DMS53 (cell line): Measurements from ENCODE around the gene LTBP1.

Experiments used
- DNase-seq: peaks from one replicate; lab custom pipeline; 2025; lab: John Stamatoyannopoulos, UW

LTBP1 gene

GRCh38 chr2:33204945-33205344 is 258.2 kb downstream of the LTBP1 start:
- no peak for DNase-seq

- DNase-seq, result no peak
Observed at GRCh38 chr2:33205693-33206434, 259.1 kb downstream of the LTBP1 start.

DNA sequence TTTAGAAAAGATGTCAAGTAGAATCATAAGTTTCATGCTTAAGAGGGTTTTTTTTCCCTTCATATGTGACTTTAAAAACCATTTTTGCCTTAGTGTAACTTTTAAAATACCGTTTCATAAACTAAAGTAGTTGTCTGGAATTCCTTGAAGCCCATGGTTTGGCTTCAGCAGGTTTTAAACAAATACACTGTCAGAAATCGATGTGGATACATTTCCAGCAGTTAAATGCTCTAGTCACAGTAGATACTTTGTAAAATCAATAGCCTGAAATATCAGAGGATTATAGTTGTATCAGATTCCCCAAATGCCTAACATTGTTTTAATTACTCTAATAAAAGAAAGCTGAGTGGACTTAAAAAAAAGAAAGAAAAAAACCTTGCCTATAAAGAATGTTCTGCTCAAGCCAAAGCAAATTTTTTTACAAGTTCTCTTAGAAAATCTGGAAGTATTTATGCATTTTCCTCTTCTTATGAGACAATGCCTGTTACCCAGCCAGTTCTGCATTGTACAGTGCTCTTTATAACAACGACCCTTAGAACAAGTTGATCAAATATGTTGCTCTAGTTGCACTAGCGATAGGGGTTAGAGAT is 260.5 kb downstream of the LTBP1 start:
- DNase-seq, result no peak

- peak; percentile 22 for DNase-seq
Observed at GRCh38 chr2:33208400-33208799, 261.6 kb downstream of the LTBP1 start.

DNA sequence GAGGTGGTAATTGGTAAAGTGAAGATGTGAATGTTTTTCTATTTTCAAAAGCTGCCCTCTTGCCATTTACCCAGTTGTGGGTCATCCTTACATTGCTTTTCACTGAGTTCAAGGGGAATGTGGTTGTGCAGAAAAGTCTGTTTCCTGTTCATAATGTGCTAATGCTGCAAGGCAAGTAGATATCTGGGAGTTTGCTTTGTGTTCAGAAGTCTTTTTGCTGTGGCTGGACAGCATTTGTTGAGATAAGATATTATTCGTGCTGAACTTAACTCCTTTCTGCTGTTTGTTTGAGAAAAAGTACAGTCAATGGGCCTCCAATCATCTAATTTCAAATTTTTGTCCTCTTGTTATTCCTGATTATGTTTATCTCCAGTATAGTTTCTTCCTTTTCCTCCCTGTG is 263.2 kb downstream of the LTBP1 start:
- no peak for DNase-seq

GRCh38 chr2:33210626-33211025 is 263.9 kb downstream of the LTBP1 start:
- peak; percentile 3 for DNase-seq

DNA sequence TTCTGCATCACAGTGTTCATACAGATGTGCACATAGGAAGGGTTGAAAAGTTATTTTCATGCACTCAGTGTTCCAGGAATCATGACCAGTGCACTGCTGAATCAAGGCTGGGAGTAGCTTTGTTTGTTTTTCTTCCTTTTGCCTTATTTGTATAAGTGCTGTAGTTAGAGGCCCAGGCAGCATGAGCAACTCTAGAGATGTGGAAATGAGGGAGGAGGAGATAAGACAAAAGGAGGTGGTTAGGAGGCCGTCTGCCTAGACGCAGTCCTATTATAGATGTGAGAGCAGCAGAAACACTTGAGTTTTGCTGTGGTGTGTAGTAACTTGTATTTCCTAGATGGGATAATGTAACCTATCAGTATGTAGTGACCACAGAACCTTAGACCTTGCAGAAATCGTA is 265.4 kb downstream of the LTBP1 start:
- DNase-seq, result peak; percentile 41

- DNase-seq, result no peak
Observed at GRCh38 chr2:33213244-33213643, 266.5 kb downstream of the LTBP1 start.

GRCh38 chr2:33213648-33214047 is 266.9 kb downstream of the LTBP1 start:
- DNase-seq, result no peak

GRCh38 chr2:33214436-33214835 is 267.7 kb downstream of the LTBP1 start:
- no peak for DNase-seq

DNA sequence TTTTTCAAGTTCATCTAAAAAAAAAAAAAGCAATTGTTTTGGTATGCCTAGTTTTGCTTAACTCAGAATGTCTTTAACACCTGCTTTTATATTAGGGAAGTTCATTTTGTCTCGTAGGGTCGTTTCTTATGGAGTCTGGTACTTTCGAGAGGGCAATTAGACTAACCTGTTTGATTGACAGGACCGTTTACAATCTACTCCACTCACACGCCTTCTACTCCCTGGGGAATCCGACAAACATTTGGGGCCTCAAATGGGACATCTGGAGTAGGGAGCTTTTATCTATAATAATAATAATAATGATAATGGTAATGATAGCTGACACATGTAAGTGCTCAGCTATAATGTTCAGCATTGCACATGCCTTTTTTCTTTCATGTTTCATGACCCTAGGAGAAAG is 268.1 kb downstream of the LTBP1 start:
- no peak for DNase-seq

- DNase-seq, result peak; percentile 20
Observed at GRCh38 chr2:33215299-33215698, 268.5 kb downstream of the LTBP1 start.

DNA sequence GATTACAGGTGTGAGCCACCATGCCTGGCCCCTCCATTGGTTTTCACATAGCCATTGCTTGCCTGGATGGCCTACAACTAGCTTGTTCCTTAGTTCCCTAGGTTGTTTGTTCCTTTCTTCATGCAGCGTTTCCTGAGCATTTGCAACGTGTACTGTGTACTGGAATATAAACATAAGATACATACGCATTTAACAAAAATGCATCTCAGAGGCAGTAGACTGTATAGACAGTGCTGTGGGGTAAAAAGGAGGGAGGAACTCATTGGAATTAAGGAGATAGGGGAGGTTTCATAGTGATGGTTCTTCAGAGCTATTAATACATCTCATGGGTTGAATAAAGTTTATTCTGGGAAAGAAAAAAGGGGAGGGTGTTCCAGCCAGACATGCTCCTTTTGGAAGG is 269.2 kb downstream of the LTBP1 start:
- DNase-seq, result no peak

DNA sequence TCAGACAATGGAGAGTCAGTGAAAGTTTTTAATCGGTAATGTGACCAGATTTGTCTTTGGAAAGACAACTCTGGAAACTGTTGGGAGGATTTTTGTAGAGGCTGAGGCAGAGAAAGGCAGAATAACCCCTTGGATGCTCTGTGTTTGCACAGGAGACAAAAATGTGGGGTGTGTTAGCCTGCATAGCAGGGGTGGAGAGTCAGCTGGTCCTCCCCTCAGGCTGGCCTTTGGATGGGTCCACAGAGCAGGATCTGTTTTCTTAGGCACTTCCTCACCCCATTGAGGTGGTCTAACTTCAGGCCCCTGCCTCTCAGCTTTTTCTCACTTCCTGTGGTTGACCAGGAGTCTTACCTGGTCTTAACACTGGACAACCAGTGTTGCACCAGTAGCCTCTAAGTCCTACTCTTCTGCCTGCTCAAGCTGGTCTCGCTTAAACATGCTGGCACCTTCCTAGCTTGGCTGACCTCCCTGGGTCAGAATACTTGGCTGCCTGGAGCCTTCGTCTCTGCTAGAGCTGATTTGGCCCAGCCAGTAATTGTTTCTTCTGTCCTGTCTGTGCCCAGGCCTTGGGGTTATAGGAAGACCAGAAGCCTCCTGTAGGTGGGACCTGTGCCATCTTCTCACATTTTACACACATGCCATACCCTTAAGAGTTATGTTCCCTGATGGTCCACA is 269.9 kb downstream of the LTBP1 start:
- no peak for DNase-seq

GRCh38 chr2:33217406-33217805 is 270.7 kb downstream of the LTBP1 start:
- DNase-seq, result no peak

- DNase-seq, result no peak
Observed at GRCh38 chr2:33219114-33219513, 272.4 kb downstream of the LTBP1 start.

GRCh38 chr2:33219850-33220275 is 273.1 kb downstream of the LTBP1 start:
- no peak for DNase-seq

- no peak for DNase-seq
Observed at GRCh38 chr2:33220533-33220932, 273.8 kb downstream of the LTBP1 start.

DNA sequence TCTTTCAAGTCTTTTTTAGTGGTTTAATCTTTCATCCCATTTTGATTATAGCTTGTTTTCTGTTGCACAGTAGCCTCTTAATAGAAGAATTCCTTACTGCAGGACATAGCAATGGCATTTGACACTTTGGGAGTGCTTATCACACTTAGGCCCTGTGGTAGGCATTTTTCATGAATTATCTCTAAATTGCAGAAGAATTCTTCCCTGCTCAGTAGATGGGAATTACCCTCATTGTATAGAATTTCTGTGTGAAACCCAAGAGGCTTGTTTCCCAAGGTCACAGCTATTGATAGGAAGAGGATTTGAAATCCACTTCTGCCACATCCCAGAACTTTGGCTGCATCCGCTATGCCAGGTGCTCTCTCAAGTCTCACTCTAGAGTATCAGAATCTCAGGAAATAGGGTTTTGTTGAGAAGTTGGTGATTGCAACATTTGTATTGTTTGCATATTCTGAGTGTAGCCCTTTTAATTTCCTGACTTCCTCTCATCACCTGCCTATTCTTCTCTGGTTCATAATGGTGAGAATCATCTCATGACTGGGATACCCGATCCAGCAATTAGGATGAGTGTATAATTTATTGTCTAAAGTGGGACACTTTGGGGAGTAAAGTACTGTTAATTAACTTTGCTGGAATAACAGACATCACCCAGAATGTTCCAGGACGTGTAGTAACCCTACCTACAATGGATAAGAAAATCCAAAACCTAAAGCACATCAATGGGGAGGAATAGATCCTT is 274.5 kb downstream of the LTBP1 start:
- no peak for DNase-seq

DNA sequence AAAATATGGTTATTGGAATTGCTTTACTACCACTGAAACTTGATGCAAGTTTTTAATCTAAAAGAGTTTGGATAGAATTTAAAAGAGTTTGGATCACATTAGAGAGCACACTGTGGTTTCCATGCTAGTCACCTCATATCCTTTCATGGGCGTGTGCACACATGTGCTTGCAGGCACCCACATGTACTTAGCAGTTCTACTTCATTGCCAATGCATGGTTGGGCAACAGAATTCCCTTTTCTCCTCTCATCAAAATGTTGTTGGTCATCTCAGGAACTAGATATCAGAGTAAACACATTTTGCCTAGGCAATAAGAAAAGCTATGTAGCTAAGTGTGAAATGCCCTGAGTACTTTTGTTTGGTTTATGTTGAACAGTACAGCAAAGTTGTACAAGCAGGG is 275.6 kb downstream of the LTBP1 start:
- DNase-seq, result no peak

- DNase-seq, result no peak
Observed at GRCh38 chr2:33223856-33224255, 277.1 kb downstream of the LTBP1 start.

- no peak for DNase-seq
Observed at GRCh38 chr2:33225350-33225749, 278.6 kb downstream of the LTBP1 start.

DNA sequence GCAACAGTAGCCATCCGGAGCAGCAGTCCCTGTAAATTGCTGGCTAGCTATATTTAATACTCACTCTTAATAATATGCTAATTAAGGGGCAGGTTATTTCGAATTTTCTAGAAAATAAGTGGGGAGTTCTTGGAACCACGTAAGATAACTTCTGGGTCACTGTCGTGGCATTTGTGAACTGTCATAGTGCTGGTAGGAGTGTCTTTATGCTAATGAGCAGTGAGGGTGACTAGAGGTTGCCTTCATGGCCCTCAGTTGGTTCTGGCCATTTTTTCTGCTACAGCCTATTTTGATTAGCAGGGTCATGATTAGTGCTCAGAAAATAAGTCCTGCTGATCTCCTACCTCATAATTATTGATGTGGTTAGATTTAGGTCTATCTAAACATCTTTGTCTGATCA is 279.8 kb downstream of the LTBP1 start:
- DNase-seq, result no peak
